Measurements from ENCODE around the gene F13B.

DNA sequence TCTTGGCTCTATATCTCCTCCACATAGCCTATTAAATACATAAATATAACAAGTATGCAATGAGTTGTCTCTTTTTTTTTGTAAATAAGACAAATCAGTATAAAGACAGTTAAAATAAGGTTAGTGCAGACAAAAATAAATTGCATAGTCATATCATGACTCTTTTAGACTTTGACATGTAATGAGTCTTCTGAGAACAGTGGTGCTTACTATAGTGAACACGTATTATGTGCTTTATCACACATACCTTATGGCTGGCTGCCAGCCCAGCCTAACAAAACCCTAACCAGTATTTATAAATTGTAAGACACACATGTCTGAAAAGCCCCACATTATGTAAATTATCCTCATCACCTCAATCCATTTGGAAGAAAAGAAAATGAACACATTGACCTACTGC, 29.1 kb upstream of the F13B start:
- TF ChIP-seq, protein P1, sequence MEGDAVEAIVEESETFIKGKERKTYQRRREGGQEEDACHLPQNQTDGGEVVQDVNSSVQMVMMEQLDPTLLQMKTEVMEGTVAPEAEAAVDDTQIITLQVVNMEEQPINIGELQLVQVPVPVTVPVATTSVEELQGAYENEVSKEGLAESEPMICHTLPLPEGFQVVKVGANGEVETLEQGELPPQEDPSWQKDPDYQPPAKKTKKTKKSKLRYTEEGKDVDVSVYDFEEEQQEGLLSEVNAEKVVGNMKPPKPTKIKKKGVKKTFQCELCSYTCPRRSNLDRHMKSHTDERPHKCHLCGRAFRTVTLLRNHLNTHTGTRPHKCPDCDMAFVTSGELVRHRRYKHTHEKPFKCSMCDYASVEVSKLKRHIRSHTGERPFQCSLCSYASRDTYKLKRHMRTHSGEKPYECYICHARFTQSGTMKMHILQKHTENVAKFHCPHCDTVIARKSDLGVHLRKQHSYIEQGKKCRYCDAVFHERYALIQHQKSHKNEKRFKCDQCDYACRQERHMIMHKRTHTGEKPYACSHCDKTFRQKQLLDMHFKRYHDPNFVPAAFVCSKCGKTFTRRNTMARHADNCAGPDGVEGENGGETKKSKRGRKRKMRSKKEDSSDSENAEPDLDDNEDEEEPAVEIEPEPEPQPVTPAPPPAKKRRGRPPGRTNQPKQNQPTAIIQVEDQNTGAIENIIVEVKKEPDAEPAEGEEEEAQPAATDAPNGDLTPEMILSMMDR (conservative IDR thresholded peaks at IDR 0.05; ENCODE audit: low read length) = no peak
- no peak for TF ChIP-seq EZH2phosphoT487 (IDR thresholded peaks at IDR 0.05; ENCODE audit: borderline replicate concordance, low read depth, low read length)

All from OCI-LY7 (cell line).